GM19438 (cell line): ENCODE data around the gene LAPTM4A.
"Not testable (repeated sequence)": the region's sequence is repeated elsewhere in the genome, so short reads cannot be mapped to it uniquely, and the experiment has no call there.

Experiments
- ATAC-seq: cut with Tn5 transposase; IDR thresholded peaks from one replicate; pipeline ENCODE4 v1.9.1; 2021; ENCODE audit warnings: low read depth; ENCODE audit not compliant: unreplicated experiment

Gene LAPTM4A

GRCh38 chr2:20051532-20052228 lies at the start of gene LAPTM4A:
Gene LAPTM4A, minus strand, starts transcription at chr2:20051628. Its CDS starts 108 bp downstream, at chr2:20051520.
- peak; percentile 96 for ATAC-seq

- no peak for ATAC-seq
Observed at GRCh38 chr2:20100711-20101110, 49.3 kb upstream of the LAPTM4A start.

GRCh38 chr2:20099780-20100179 lies 48.4 kb upstream of the LAPTM4A start:
- ATAC-seq, result no peak

- ATAC-seq, result peak; percentile 95
Observed at GRCh38 chr2:20097889-20098714, 46.7 kb upstream of the LAPTM4A start.

GRCh38 chr2:20095469-20095868 lies 44.0 kb upstream of the LAPTM4A start:
- ATAC-seq, result no peak

- ATAC-seq, result no peak
Observed at GRCh38 chr2:20094955-20095354, 43.5 kb upstream of the LAPTM4A start.

- ATAC-seq, result no peak
Observed at GRCh38 chr2:20094142-20094755, 42.8 kb upstream of the LAPTM4A start.

- ATAC-seq, result no peak
Observed at GRCh38 chr2:20093263-20094141, 42.1 kb upstream of the LAPTM4A start.

- ATAC-seq, result no peak
Observed at GRCh38 chr2:20092901-20093235, 41.4 kb upstream of the LAPTM4A start.

- no peak for ATAC-seq
Observed at GRCh38 chr2:20092226-20092900, 40.9 kb upstream of the LAPTM4A start.

GRCh38 chr2:20091305-20091991 lies 40.0 kb upstream of the LAPTM4A start:
- no peak for ATAC-seq

GRCh38 chr2:20089715-20090464 lies 38.5 kb upstream of the LAPTM4A start:
- ATAC-seq, result no peak

- ATAC-seq, result not testable (repeated sequence)
Observed at GRCh38 chr2:20085909-20086308, 34.5 kb upstream of the LAPTM4A start.

- ATAC-seq, result not testable (repeated sequence)
Observed at GRCh38 chr2:20082812-20083211, 31.4 kb upstream of the LAPTM4A start.

GRCh38 chr2:20081841-20082240 lies 30.4 kb upstream of the LAPTM4A start:
- ATAC-seq, result no peak

GRCh38 chr2:20080839-20081415 lies 29.5 kb upstream of the LAPTM4A start:
- no peak for ATAC-seq

- ATAC-seq, result no peak
Observed at GRCh38 chr2:20080428-20080827, 29.0 kb upstream of the LAPTM4A start.

GRCh38 chr2:20079546-20080115 lies 28.2 kb upstream of the LAPTM4A start:
- ATAC-seq, result no peak
